RWPE2 (cell line): ENCODE measurements around the gene KAZN.

Source experiments
- ATAC-seq: fragments of 200-7000 bp; cut with Tn5 transposase; 3 replicates; pipeline ENCODE4 v1.9.1; 2021; ENCODE audit warnings: low read depth
- DNase-seq: peaks from one replicate; pipeline ENCODE4 v3.0.0-alpha.2; 2020; ENCODE audit warnings: low spot score
- H3K27ac ChIP-seq: fragments of 450-650 bp; 2 replicates; pipeline ENCODE4 v1.5.1; 2017; ENCODE audit warnings: mild to moderate bottlenecking; ENCODE audit not compliant: poor library complexity, severe bottlenecking
- H3K27me3 ChIP-seq: fragments of 250-450 bp; sonication (Bioruptor Pico); 2 replicates; pipeline ENCODE4 v1.5.1; 2021; ENCODE audit warnings: mild to moderate bottlenecking, moderate library complexity; ENCODE audit not compliant: insufficient read depth, poor library complexity, severe bottlenecking
- H3K36me3 ChIP-seq: fragments of 250-450 bp; sonication (Bioruptor Pico); 2 replicates; pipeline ENCODE4 v1.5.1; 2020; ENCODE audit warnings: low read depth, mild to moderate bottlenecking, moderate library complexity
- H3K4me1 ChIP-seq: fragments of 250-450 bp; sonication (Bioruptor Pico); 2 replicates; pipeline ENCODE4 v1.5.1; 2021; ENCODE audit warnings: mild to moderate bottlenecking, moderate library complexity; ENCODE audit not compliant: insufficient read depth, poor library complexity, severe bottlenecking
- H3K4me3 ChIP-seq: fragments of 250-450 bp; sonication (Bioruptor Pico); 2 replicates; pipeline ENCODE4 v1.5.1; 2021; ENCODE audit warnings: mild to moderate bottlenecking, moderate library complexity; ENCODE audit not compliant: severe bottlenecking
- H3K9me3 ChIP-seq: fragments of 250-450 bp; sonication (Bioruptor Pico); 2 replicates; pipeline ENCODE4 v1.5.1; 2021; ENCODE audit warnings: mild to moderate bottlenecking, moderate library complexity; ENCODE audit not compliant: severe bottlenecking
- TF ChIP-seq, protein P1 (sequence below): fragments of 450-650 bp; IDR thresholded peaks from one replicate; pipeline ENCODE4 v1.5.1; 2017; ENCODE audit warnings: mild to moderate bottlenecking, moderate library complexity; ENCODE audit not compliant: poor library complexity, severe bottlenecking

The KAZN gene

DNA sequence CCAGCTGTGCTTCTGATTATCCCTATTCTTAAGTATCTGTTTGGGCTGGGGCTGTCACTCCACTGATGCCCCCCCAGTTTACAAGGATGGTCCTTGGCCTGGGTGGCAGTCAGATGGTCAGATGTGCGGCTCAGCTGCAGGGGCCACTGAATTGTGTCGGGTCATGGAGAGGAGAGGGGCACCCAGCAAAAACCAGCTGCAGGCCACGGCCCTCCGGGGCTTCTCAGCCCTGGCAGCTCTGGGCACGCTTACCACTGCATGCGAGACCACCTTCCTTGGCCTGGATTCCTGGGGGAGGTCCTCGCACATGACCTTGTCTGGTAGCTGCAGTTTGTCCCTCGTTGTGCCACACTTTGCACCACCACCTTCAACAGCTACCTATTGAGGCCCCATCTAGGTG, 390.2 kb downstream of the KAZN start:
- Histone ChIP-seq H3K4me3 (no peak overlapping the region), H3K4me1 (no peaks in the 10 kb centered on the region), H3K9me3 (no peaks in the 10 kb centered on the region), H3K27ac (no peak overlapping the region), H3K36me3 (no peaks in the 10 kb centered on the region), H3K27me3 (no peaks in the 10 kb centered on the region)
- no peak for DNase-seq
- no peak for ATAC-seq
- TF ChIP-seq, protein P1, sequence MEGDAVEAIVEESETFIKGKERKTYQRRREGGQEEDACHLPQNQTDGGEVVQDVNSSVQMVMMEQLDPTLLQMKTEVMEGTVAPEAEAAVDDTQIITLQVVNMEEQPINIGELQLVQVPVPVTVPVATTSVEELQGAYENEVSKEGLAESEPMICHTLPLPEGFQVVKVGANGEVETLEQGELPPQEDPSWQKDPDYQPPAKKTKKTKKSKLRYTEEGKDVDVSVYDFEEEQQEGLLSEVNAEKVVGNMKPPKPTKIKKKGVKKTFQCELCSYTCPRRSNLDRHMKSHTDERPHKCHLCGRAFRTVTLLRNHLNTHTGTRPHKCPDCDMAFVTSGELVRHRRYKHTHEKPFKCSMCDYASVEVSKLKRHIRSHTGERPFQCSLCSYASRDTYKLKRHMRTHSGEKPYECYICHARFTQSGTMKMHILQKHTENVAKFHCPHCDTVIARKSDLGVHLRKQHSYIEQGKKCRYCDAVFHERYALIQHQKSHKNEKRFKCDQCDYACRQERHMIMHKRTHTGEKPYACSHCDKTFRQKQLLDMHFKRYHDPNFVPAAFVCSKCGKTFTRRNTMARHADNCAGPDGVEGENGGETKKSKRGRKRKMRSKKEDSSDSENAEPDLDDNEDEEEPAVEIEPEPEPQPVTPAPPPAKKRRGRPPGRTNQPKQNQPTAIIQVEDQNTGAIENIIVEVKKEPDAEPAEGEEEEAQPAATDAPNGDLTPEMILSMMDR, result no peak

DNA sequence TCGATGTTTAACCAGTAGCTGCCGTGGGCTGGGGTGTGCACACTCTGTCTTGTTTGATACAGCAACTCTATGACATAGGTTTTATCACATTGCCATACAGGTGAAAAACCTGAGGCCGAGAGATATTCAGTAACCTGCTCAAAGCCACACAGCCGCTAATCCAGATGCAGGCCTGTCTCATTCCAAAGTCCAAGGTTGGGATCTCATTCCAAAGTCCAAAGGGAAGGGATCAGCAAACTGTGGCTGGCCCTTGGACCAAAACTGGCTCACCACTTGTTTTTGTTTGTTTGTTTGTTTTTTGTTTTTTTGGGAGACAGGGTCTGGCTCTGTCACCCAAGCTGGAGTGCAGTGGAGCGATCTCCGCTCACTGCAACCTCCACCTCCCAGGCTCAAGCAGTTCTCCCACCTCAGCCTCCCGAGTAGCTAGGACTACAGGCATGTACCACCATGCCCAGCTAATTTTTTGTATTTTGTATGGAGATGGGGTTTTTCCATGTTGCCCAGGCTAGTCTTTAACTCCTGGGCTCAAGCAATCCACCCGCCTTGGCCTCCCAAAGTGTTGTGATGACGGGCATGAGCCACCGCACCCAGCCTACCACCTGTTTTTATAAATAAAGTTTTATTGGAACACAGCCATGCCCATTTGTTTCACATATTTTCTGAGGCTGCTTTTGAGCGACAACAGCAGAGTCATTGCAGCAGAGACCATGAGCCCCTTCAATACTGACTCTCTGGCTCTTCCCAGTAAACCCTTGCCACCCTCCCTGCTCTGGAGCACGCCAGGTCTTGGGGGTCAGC, 391.6 kb downstream of the KAZN start:
- H3K4me3 ChIP-seq, result no peak overlapping the region
- DNase-seq (no peak), ATAC-seq (no peak)
- H3K9me3 ChIP-seq, result no peaks in the 10 kb centered on the region
- H3K36me3 ChIP-seq, result no peaks in the 10 kb centered on the region
- H3K27me3 ChIP-seq, result no peaks in the 10 kb centered on the region
- no peak overlapping the region for H3K27ac ChIP-seq
- TF ChIP-seq, protein P1, result no peak
- no peaks in the 10 kb centered on the region for H3K4me1 ChIP-seq

DNA sequence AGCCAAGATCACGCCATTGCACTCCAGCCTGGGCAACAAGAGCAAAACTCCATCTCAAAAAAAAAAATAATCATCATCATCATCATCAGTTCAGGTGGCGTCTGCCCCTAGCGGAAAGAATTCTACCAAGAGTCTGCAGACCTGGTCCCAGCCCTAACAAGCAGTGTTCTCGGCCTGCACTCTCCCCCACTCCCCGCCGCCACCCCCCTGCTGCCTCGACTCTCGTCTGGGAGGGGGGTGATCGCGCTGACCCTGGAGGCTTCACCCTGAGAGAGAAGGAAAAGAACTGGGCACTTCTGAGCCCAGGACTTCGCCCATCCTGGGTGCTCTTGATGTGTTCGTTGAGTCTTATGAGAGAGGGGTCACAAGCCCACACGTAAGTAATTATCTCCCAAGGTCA, 394.9 kb downstream of the KAZN start:
- ATAC-seq, result no peak
- Histone ChIP-seq H3K36me3 (no peaks in the 10 kb centered on the region), H3K27ac (no peak overlapping the region), H3K4me3 (no peak overlapping the region), H3K9me3 (no peaks in the 10 kb centered on the region), H3K27me3 (no peaks in the 10 kb centered on the region), H3K4me1 (peaks cover 17% of the 10 kb centered on the region)
- no peak for DNase-seq
- TF ChIP-seq, protein P1, result no peak

DNA sequence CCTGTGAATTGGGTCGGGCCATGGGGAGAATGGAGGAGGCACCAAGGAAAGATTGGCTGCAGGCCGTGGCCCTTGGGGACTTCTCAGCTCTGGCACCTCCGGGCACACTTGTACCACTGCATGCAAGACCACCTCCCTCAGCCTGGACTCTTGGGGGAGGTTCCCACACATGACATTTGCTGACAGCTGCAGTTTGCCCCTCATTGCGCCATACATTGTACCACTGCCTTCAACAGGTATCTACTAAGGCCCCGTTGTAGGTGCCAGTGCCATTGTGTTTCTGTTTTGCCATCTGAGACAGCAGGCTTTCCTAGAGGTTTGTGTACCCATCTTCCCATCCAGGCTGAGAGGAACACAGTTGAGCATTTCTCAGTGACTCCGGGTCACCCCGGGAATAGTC, 395.7 kb downstream of the KAZN start:
- no peak overlapping the region for H3K27ac ChIP-seq
- H3K4me1 ChIP-seq, result peaks cover 17% of the 10 kb centered on the region
- H3K9me3 ChIP-seq, result no peaks in the 10 kb centered on the region
- DNase-seq, result no peak
- H3K4me3 ChIP-seq, result no peak overlapping the region
- no peaks in the 10 kb centered on the region for H3K36me3 ChIP-seq
- no peaks in the 10 kb centered on the region for H3K27me3 ChIP-seq
- TF ChIP-seq, protein P1, result no peak
- no peak for ATAC-seq

DNA sequence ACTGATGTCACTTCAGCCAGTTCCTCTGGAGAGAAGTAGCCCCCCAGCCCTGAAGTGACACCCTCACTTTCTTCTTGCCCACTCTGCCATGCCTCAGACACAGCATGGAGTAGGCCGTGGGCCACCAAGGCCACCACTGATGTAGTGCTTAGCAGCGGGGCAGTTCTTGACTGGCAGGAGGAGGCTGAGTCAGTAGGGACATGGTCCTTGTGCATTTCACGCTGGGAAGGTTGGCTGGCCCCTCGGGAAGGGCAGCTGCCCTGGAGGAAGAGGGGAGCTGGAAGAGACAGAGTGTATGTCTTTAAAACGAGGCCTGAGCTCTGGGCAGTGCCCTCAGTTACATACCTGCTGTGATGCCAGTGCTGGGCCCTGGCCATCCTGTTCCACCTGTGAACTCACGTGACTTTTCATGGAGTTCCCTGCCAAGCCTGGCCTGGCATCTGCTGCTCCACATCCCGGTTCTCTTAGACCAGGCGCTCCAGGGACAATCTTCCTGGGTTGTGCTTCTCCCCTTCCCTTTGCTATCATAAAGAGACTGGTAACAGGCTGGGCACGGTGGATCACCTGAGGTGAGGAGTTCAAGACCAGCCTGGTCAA, 396.5 kb downstream of the KAZN start:
- H3K27ac ChIP-seq, result no peak overlapping the region
- no peak overlapping the region for H3K4me3 ChIP-seq
- no peaks in the 10 kb centered on the region for H3K27me3 ChIP-seq
- peaks cover 17% of the 10 kb centered on the region for H3K4me1 ChIP-seq
- DNase-seq (no peak), ATAC-seq (no peak)
- H3K36me3 ChIP-seq, result no peaks in the 10 kb centered on the region
- TF ChIP-seq, protein P1, result no peak
- no peaks in the 10 kb centered on the region for H3K9me3 ChIP-seq
